CD4-positive, alpha-beta T cell treated with Interleukin-17A for 1 hour (primary cell): ENCODE results near the gene LARGE1.

Source experiments
- DNase-seq: peaks from one replicate; pipeline ENCODE4 v3.0.0-alpha.2; 2020

Gene LARGE1

GRCh38 chr22:33331017-33331416, 589.3 kb downstream of the LARGE1 start:
- DNase-seq: no peak

GRCh38 chr22:33330534-33330933, 589.7 kb downstream of the LARGE1 start:
- no peak for DNase-seq

- DNase-seq: no peak
Observed at GRCh38 chr22:33329398-33329797, 590.9 kb downstream of the LARGE1 start.

GRCh38 chr22:33328789-33329296, 591.4 kb downstream of the LARGE1 start:
- DNase-seq: no peak

- DNase-seq: no peak
Observed at GRCh38 chr22:33327348-33327860, 592.9 kb downstream of the LARGE1 start.

GRCh38 chr22:33326540-33327295, 593.6 kb downstream of the LARGE1 start:
- DNase-seq: no peak

GRCh38 chr22:33325232-33326004, 594.9 kb downstream of the LARGE1 start:
- no peak for DNase-seq

- no peak for DNase-seq
Observed at GRCh38 chr22:33324228-33324627, 596.0 kb downstream of the LARGE1 start.

- DNase-seq: no peak
Observed at GRCh38 chr22:33321466-33321865, 598.8 kb downstream of the LARGE1 start.

GRCh38 chr22:33315954-33316353, 604.3 kb downstream of the LARGE1 start:
- DNase-seq: no peak

GRCh38 chr22:33315117-33315516, 605.2 kb downstream of the LARGE1 start:
- no peak for DNase-seq

GRCh38 chr22:33314316-33314715, 606.0 kb downstream of the LARGE1 start:
- DNase-seq: no peak

- no peak for DNase-seq
Observed at GRCh38 chr22:33303099-33303498, 617.2 kb downstream of the LARGE1 start.

GRCh38 chr22:33302549-33302948, 617.7 kb downstream of the LARGE1 start:
- no peak for DNase-seq

- DNase-seq: peak; percentile 31
Observed at GRCh38 chr22:33302049-33302545, 618.2 kb downstream of the LARGE1 start.

GRCh38 chr22:33300165-33300564, 620.1 kb downstream of the LARGE1 start:
- no peak for DNase-seq

GRCh38 chr22:33299245-33299956, 620.9 kb downstream of the LARGE1 start:
- no peak for DNase-seq

- DNase-seq: no peak
Observed at GRCh38 chr22:33296941-33297340, 623.3 kb downstream of the LARGE1 start.

- DNase-seq: no peak
Observed at GRCh38 chr22:33288078-33288477, 632.2 kb downstream of the LARGE1 start.

- DNase-seq: no peak
Observed at GRCh38 chr22:33275073-33275443, 645.2 kb downstream of the LARGE1 start.

- DNase-seq: no peak
Observed at GRCh38 chr22:33274214-33275072, 645.8 kb downstream of the LARGE1 start.

GRCh38 chr22:33272871-33273270, 647.4 kb downstream of the LARGE1 start:
- no peak for DNase-seq
